COLO829 (cell line): Measurements from ENCODE around the gene TMEM200B.
"Not testable (repeated sequence)": the region's sequence is repeated elsewhere in the genome, so short reads cannot be mapped to it uniquely, and the experiment has no call there.

Experiments used
- DNase-seq: peaks from one replicate; pipeline ENCODE4 v3.0.0; 2012; ENCODE audit warnings: low spot score

Gene TMEM200B

DNA sequence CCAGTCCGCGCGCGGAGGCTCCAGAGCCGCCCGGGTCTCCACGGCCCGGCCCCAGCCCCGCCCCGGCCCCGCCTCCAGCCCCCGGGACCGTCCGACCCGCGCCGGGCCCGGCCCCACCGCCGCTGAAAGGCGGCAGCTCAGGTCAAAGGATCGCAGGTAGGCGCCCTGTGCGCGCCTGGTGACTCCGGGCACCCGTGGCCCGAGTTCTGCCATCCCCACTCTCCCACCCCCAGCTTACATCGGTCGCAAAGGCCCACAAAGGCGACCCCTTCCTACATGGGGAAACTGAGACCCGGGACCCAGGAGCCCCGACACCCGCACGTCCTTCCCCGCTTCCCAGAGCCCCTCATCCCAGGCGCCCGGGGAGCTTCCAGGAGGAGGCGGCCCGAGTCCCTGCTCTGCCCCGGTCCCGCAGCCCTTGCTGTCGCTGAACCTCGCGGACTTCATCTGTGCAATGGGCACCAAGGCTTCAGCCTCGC, at the start of gene TMEM200B:
Gene TMEM200B (minus strand): TSS at position 17 of the 479 bp plus-strand sequence. CDS start 2,075 bp downstream, outside the sequence.
- no peak for DNase-seq

DNA sequence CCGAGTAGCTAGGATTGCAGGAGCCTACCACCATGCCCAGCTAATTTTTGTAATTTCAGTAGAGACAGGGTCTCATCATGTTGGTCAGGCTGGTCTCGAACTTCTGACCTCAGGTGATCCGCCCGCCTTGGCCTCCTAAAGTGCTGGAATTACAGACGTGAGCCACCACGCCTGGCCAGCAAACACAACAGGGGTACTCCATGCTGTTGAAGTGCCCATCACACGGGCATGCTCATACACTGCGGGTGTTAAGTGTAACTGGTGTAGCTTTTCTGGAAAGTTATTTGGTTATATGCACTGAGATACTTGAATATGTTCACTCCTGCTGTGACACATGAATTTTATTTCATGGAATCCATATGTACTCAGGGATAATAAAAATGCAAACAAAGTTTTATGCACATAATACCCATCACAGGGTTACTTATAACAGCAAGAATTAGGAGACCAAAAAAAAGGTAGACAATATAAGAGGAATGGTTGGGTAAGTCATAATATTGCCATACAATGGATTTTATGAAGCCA, 48.8 kb upstream of the TMEM200B start:
- DNase-seq, result no peak

DNA sequence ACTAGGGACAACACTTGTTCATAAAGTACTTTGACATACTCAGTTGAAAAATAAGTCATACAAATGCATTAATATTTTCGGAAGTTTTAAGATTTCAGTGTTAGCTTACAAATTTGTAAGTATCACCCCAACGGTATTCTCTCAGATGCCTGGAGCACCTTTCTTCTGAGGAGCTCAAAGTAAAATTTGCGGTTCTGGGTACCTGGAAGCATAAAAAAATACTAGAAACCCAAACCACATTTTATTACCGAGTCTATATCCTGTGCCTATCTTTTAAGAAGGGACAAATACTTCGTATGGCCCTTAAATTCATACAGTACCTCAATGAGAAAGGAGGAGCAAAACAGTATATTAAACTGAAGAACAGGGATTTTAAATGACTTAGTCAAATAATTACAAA, 47.8 kb upstream of the TMEM200B start:
- no peak for DNase-seq

DNA sequence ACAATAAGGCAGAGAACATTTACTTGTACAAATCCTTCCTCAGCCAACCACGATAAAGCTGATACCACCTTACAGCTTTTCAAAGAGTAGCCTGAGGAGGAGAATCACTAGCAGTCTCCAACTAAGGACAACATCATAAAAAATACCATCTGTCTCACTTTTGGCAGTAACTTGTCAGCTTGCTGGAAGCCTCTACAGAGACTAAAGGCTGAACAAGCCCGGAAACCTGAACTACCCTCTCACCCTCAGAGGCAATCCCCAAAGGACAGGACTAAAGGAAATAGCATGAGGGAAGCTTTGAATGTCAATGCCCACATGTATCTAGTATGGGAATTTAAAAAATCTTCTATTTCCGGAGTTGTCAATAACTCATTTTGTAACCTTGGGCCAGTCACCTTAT, 47.4 kb upstream of the TMEM200B start:
- no peak for DNase-seq

DNA sequence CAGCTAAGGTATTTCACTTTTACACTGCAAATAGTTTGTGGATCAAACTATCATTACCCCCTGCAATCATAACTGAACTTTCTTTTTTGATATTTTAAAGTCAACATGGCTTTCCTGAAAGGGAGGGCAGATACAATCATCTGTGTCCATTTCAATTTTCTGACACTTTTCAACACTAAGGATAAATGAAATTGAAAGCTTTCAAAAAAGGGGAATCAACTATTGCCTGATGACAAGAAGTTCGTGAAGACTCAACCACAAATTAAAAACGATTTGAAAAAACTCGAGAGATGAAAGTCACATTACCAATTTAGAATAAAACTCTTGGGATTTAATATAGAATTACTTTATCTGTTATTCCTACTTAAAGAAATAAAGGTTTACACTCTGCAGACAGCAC, 46.3 kb upstream of the TMEM200B start:
- DNase-seq, result no peak

DNA sequence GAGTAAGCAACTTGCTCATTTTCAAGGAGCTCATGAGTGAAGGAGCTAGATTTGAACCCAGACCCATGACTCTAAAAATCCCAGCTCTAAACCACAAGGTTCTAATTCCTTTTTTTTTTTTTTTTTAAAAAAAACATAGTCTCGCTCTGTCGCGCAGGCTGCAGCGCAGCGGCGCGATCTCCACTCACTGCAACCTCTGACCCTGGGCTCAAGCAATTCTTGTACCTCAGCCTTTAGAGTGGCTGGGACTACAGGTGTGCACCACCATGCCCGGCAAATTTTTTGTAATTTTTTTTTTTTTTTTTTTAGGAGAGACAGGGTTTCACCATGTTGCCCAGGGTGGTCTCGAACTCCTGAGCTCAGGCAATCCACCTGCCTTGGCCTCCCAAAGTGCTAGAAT, 44.2 kb upstream of the TMEM200B start:
- DNase-seq, result no peak

DNA sequence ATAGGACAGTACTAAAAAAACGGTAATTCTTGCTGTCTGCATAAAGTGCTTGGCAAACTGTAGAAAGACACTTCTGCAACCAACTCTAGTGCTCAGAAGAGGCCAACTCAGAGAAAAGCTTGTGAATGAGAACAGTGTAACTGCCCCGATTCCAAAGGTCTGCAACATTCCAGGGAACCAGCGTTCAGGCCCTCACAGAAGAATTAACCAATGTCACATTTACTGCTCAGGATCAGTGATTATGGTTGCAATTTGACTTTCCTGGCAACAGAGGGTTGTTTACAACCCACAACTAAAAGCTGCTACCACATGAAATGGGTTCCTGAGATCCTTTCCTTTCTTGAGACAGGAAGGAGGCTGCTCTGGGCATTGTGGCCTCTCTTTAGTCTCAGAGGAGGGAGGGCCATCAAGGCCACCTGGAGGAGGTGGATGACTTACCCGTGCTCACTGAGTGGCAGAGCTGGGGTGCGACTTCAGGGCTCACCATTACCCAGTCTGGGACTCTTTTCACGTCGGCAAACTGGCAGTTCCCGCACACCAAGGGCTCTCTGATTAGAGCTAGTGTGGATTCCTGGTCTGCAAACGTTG, 42.7 kb upstream of the TMEM200B start:
- DNase-seq, result no peak

DNA sequence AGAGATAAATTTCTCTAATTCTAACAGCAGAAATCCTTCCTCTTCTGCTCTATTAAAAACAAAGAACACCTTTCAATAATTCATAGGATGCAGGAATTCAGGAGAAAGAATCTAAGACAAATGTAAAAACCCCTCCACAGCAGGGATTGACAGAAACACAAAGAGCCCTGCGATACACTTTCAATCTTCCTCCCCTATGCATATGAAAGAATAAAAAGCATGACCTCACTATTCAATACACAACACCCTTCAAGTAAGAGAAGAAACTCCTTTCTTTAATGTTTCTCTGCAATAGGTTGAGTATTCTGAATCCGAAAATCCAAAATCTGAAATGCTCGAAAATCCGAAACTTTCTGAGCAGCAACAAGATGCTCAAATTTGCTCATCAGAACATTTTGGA, 40.9 kb upstream of the TMEM200B start:
- no peak for DNase-seq

DNA sequence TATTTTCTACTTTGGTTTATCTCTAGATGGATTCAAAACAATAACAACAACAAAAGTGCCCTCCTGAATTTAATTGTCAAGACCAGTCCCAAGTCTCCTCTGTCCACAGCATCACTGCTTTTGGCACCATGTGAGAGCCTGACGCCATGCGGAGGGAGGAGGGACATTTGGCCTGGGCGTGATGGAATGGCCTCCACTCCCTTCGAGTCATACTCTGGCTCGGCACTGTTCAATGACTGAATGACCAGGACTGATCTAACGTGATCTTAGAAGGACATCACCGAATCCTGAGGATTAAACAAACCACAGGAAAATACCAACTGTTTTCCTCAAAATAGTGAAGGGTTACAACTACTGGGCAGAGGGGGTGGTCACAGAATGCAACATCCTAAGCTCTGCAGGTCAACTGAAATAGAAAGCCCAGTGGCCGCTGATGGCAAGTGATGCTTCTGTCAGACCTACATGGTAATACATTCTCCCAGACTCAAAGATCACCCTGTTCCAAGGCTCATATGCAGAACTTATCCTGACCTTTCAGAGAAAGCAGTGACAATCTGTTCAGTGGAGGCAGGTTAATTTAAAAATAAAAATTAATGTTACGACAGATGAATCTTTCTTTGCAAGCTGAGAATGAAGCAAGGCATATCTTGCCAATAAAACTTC, 38.9 kb upstream of the TMEM200B start:
- no peak for DNase-seq

DNA sequence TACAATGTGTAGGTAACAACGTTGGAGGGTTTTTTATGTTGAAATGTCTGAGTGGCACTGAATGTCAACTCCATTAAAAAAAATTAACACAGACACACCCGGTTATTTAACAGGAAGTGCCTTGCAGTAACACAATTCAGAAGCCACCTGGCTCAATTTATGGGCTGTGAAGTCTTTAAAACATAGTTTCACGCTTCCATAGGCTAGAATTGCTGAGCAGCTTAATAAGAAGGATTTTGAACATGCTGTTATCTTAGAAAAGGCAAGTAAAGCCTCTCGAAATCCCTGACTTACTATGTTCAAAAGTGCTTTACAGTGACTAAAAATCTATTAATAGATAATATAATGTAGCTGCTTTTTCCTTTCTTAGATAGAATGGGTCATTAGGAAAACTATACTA, 38.3 kb upstream of the TMEM200B start:
- DNase-seq, result no peak

DNA sequence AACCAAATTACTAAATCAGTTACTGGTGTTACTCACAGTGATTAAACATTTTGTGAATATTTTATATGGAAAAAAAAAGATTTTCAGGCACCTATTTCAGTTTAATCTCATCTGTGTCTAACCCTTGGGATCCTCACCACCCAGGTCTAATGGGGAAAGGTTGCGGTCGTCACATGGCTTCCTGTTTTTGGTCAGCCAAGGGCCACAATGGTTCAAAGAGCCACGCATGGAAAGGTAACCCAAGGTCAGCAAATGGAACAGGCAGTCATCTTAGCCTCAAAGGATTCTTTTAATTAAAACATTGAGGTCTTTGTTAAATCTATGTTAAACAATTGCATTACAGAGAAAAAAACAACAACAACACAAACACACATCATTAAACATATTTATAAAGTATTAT, 36.1 kb upstream of the TMEM200B start:
- DNase-seq, result no peak

DNA sequence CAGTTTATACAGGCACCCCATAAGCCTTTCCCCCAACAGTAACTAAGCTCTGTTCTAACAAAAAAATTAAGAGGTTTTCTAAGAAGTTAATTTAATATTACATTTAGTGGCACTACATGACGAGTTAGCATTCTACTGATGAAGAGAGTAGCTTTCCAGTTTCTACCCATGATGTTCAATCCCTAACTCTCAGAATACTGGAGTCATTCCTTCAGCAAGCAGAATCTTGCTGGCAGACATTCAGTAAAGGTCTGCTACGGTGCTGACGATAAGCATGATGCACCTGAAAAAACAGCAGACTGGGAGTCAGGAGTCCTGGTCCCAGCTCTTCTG, 33.5 kb upstream of the TMEM200B start:
- no peak for DNase-seq

DNA sequence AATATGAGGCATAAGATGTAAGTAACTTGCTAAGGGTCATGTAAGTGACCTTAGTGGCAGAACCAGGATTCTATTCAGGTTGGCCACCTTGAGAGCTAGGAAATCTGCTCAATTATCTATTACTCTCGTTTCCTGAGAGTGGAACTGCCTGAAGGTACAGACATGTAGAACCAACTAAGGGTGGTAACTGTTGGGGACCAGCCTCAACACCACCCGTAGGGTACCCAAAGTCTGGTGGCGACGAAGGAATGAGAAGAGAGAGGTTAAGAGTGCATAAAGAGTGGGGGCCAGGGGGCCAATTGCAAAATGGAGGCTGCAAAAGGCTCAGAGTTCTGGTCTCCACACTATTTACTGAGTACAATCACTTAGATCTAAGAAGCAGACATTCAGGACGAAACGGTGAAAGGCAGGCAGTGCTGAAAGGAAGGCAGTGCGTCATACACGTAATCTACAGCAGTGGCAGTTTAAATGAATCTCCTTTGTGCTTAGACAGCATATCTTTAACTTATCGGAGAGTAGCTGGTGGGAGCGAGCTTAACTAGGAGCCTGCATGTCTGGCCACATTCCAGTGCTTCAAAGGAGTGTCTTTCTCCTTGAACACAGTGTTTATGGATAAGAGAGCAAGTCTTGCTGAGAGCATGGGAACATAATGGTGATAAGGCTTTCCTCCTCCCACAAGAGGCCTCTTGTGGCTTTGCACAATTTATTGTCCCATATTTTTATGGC, 33.0 kb upstream of the TMEM200B start:
- DNase-seq, result no peak

DNA sequence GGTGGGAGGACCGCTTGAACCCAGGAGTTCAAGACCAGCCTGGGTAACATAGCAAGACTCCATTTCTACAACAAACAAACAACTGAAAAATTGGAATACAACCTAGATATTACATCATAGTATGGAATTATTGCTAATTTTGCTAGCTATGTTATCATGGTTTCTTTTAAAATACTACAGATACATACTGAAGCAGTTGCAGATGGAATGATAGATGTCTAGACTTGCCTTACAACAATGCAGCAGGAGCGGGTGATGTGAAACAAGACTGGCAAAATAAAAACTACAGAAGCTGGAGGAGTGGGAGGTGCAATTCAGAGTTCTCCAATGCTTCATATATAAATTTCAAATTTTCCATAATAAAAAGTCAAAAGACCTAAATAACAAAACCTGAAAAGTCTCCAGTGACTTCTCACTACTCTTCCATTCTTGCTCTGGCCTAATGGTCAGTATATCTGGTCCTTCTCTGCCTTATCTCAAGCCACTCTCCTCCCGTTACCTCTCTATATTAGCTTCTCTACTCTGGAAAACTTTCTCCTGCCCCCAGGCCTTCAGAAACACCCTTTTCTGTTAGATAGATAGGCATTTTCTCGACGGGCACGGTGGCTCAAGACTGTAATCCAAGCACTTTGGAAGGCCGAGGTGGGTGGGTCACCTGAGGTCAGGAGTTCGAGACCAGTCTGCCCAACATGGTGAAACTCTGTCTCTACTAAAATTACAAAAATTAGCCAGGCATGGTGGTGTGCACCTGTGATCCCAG, 28.5 kb upstream of the TMEM200B start:
- no peak for DNase-seq

DNA sequence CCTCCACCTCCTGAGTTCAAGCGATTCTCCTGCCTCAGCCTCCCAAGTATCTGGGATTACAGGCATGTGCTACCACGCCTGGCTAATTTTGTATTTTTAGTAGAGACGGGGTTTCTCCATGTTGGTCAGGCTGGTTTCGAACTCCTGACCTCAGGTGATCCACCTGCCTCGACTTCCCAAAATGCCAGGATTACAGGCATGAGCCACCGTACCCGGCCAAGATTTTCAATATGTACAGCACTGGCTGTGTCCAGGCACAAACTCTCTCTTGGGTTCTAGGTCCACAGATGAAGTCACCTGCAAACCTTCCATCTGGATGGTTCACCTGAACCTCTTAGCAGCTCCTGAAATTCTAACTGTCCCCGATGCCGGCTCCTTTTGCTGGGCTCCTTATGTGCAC, 26.6 kb upstream of the TMEM200B start:
- not testable (repeated sequence) for DNase-seq

DNA sequence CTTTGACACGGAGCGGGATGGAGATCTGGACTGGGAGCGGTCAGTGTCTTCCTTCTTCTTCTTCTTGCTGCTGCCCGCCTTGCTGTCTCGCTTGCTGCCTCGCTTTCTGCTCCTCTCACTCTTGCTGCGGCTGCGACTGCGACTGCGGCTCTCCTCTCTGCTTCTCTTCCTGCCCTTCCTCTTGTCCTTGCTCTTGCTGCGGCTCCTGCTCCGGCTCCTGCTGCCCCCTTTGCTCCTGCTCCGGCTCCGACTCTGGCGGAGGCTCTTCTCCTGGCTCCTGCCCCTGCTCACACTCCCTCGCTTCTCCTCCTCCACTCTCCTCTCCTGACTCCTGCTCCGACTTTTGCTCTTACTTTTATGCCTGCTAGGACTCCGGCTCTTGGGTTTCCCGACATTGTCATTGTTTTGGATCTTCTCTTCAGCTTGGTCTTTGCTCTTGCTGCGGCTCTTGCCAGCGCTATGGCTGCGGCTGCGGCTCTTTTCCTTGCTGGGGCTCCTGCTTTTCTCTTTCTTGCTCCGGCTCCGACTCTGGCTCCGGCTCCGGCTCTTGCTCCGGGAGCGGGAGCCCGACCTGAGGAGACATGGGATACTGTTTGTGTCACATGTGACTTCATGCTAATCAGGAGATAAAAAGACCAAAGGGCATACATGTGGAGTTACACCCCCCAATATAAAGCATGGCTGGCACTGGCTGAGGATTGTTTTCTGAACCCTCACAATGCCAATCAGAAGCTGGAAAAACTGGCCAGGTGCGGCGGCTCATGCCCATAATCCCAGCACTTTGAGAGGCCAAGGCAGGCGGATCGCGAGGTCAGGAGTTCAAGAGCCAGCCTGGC, 25.2 kb upstream of the TMEM200B start:
- no peak for DNase-seq

DNA sequence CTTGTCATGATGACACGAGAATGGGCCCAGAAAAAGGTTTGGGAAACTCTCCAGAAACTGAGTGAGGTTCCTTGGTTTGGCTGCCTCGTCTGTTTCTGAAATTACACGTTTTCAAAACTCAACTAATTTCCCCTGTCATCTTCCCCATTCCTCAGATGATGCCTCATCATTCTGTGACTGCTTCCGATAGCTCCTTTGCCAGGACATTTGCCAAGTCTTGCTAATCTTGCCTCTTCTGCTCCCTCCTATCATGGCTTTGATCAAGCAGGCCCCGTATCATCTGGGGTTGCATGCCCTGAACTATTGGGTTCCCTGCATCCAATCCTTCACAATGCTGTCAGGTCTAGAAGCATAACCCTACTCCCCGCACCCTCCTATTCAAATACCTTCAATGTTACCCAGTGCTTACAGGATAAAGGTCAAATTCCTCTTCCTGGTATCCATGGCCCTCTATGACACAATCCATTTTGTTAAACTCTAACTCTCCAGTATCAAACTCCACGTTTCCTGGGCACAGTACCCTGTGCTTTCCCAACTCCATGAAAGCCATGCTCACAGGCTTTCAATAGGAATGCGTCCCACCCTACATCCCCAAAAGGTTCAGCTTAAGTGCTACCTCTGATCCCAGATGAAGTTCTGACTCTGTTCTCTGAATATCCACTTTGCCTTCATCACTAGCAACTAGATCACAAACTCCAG, 22.2 kb upstream of the TMEM200B start:
- no peak for DNase-seq

DNA sequence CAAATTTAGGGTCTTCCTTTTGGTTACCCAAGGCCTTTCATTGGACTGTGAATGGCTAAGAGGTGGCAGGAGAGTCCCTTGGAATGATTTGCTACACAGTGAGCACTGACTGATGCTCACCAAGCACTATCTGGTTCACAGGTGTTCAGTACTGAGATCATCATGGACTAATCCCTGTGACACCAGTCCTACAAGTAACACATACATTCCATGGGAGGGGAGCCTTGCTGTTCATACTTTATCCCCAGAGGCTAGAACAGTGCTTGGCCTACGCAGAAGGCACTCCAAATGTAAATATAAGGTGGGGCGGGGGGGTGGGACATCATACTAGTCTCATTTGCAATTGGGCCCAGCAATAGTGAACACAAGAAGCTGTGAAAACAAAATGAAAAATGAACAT, 20.5 kb upstream of the TMEM200B start:
- no peak for DNase-seq

DNA sequence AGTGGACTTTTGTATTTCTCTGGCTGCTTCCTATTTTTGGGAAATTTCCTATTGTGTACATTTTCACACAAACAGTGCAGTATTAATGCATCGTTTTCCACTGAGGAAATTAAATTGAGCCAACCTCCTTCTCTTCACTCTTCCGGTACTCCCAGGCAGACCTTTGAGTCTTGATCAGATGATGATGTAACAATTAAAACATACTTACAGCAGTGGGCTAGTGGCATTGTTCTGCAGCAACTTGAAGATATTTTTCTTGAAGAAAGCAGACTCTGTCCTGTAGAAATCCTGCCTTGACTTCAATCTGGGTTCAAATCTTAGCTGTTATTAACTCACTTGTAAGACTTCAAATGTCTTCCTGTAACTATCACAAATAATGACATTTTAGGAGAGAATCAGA, 19.0 kb upstream of the TMEM200B start:
- no peak for DNase-seq

DNA sequence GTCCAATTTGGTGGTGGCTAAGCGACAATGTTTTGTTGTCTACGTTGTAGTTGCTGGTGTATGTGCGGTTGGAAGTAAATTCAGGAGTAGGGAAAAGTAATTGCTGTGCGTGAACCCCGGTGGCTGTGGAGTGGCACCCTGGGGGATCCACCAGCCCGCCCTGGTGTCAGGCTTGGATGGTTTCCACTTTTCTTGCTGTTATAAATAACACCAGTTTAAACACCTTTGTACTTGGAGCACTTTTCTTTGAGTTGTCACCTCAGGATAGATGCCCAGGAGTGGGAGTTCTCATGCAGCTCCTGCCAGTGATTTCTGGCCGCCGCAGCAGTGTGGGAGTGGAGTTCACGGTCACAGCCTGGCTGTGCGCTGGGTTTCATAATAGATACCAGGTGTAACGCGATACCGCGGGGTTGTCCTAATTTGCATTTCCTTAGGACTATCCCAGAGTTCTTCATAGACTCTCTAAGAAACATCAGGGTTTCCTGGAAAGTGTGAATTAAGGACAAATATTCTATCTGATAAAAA, 12.8 kb upstream of the TMEM200B start:
- no peak for DNase-seq

DNA sequence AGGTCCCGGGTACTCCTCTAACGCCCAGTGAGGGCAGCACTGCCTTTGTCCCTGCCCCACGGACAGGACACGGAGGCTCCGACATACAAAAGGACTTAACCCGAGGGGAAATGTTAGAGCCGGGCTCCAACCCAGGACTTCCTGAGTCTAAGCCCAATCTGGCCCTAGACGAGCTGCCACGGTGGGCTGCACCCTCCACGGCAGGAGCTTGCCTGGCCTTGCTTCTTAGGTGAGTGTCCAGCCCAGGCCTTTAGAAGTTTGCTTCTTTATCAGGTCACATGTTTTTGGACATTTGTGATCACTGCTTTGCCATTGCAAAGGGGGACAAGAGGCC, 11.0 kb upstream of the TMEM200B start:
- no peak for DNase-seq
